SH-SY5Y (cell line): ENCODE results near the gene ZYX.

ENCODE experiments used
- GATA2 ChIP-seq: IDR thresholded peaks from 2 replicates; pipeline ENCODE4 v1.6.1; 2011; ENCODE audit warnings: mild to moderate bottlenecking, low read depth, low read length
- GATA3 ChIP-seq: IDR thresholded peaks from 2 replicates; pipeline ENCODE4 v1.6.1; 2011; ENCODE audit warnings: low read depth, mild to moderate bottlenecking, low read length, moderate library complexity

DNA sequence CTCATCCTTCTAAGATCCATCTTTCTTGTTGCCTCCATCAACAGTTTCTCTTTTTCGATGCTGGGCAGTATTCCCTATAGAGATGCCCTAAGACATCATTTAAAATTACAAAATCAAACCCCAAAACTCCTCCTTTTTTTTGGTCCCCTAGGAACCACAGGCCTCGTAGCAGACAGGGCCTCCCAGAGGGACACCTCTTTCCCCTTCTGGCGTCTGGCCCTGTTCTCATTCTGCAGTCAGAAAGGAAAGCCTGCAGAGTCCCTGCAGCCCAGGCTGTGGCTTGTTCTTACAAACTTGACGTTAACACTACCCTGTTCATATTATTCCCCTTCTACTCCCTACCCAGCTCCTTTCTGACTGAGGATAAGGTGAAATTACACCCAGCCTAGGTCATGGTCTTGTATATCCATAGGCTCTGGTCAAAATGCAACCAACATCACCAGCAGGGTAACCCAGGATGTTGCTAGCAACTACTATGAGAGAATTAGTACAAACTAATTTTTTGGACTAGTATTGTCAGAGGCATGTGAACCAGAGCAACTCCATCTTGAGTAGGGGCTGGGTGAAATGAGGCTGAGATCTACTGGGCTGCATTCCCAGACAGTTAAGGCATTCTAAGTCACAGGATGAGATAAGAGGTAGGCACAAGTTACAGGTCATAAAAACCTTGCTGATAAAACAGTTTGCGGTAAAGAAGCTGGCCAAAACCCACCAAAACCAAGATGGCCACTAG, 31.0 kb downstream of the ZYX start:
- TF ChIP-seq GATA2 (no peak), GATA3 (no peak)
